ENCODE data around the gene ALKBH3.

ALKBH3 gene

GRCh38 chr11:43871051-43871450 is 9.6 kb upstream of the ALKBH3 start:
- no peak overlapping the region for H3K27ac ChIP-seq
- TF ChIP-seq CTCF (IDR thresholded peaks at IDR 0.05): no peak
- DNase-seq: no peak
- no peaks in the 10 kb centered on the region for H3K36me3 ChIP-seq
- no peak overlapping the region for H3K4me3 ChIP-seq
- no peaks in the 10 kb centered on the region for H3K4me1 ChIP-seq
- H3K9me3 ChIP-seq: no peaks in the 10 kb centered on the region
- intact Hi-C loops (cut with DNase I; ENCODE audit: low total_unique reads): no loop called here
- H3K27me3 ChIP-seq: peaks cover 0 to 34% of the 10 kb centered on the region in 2 donors

GRCh38 chr11:43872995-43873394 is 7.6 kb upstream of the ALKBH3 start:
- Histone ChIP-seq H3K9me3 (no peaks in the 10 kb centered on the region), H3K4me3 (no peak overlapping the region), H3K36me3 (no peaks in the 10 kb centered on the region), H3K27me3 (peaks cover 0 to 34% of the 10 kb centered on the region in 2 donors), H3K27ac (no peak overlapping the region), H3K4me1 (no peaks in the 10 kb centered on the region)
- DNase-seq: no peak
- intact Hi-C loops (cut with DNase I; ENCODE audit: low total_unique reads): no loop called here
- TF ChIP-seq CTCF (IDR thresholded peaks at IDR 0.05): no peak

- DNase-seq: no peak
- no peaks in the 10 kb centered on the region for H3K4me1 ChIP-seq
- H3K4me3 ChIP-seq: no peak overlapping the region
- peaks cover 0 to 34% of the 10 kb centered on the region in 2 donors for H3K27me3 ChIP-seq
- H3K27ac ChIP-seq: no peak overlapping the region
- intact Hi-C loops (cut with DNase I; ENCODE audit: low total_unique reads): no loop called here
- no peak for TF ChIP-seq CTCF (IDR thresholded peaks at IDR 0.05)
- H3K36me3 ChIP-seq: no peaks in the 10 kb centered on the region
- H3K9me3 ChIP-seq: no peaks in the 10 kb centered on the region
Observed at GRCh38 chr11:43874078-43874477, 6.6 kb upstream of the ALKBH3 start.

GRCh38 chr11:43874738-43875137 is 5.9 kb upstream of the ALKBH3 start:
- H3K27ac ChIP-seq: no peak overlapping the region
- no peak for TF ChIP-seq CTCF (IDR thresholded peaks at IDR 0.05)
- no peaks in the 10 kb centered on the region for H3K9me3 ChIP-seq
- intact Hi-C loops (cut with DNase I; ENCODE audit: low total_unique reads): no loop called here
- H3K4me3 ChIP-seq: no peak overlapping the region
- no peaks in the 10 kb centered on the region for H3K36me3 ChIP-seq
- no peak for DNase-seq
- H3K4me1 ChIP-seq: no peaks in the 10 kb centered on the region
- H3K27me3 ChIP-seq: peaks cover 0 to 32% of the 10 kb centered on the region in 2 donors

- H3K27ac ChIP-seq: peak overlapping the region; percentile 71 to 84
- no peaks in the 10 kb centered on the region for H3K9me3 ChIP-seq
- intact Hi-C loops (cut with DNase I; ENCODE audit: low total_unique reads): no loop called here
- peaks cover 0 to 6% of the 10 kb centered on the region in 2 donors for H3K27me3 ChIP-seq
- H3K36me3 ChIP-seq: peaks cover 19 to 25% (median 22%) of the 10 kb centered on the region in 3 donors
- peak overlapping the region; percentile 74 to 89 for H3K4me3 ChIP-seq
- DNase-seq: no peak
- no peak for TF ChIP-seq CTCF (IDR thresholded peaks at IDR 0.05)
- peaks cover 0 to 19% (median 18%) of the 10 kb centered on the region in 4 donors for H3K4me1 ChIP-seq
Observed at GRCh38 chr11:43879789-43880639, 617 bp upstream of the ALKBH3 start.

All from tibial artery (tissue), 4 donors.